NCI-H1930 (cell line): ENCODE data around the gene FGD6.
"Not testable (repeated sequence)": the region's sequence is repeated elsewhere in the genome, so short reads cannot be mapped to it uniquely, and the experiment has no call there.

Experiments used
- DNase-seq, 2 experiments: peaks; one replicate each; lab custom pipeline; 2025; lab: John Stamatoyannopoulos, UW

FGD6 gene

GRCh38 chr12:95205016-95205624 lies 12.1 kb downstream of the FGD6 start:
- DNase-seq: no peak

GRCh38 chr12:95204141-95204866 lies 13.0 kb downstream of the FGD6 start:
- no peak for DNase-seq

- DNase-seq: no peak
Observed at GRCh38 chr12:95203487-95204030, 13.7 kb downstream of the FGD6 start.

- DNase-seq: no peak
Observed at GRCh38 chr12:95202691-95203486, 14.4 kb downstream of the FGD6 start.

GRCh38 chr12:95201056-95201670 lies 16.1 kb downstream of the FGD6 start:
- DNase-seq: no peak

- peak in 1 of 2 experiments; percentile 7 for DNase-seq
Observed at GRCh38 chr12:95200128-95200894, 17.0 kb downstream of the FGD6 start.

- DNase-seq: no peak
Observed at GRCh38 chr12:95198914-95199313, 18.4 kb downstream of the FGD6 start.

- DNase-seq: no peak
Observed at GRCh38 chr12:95197636-95198035, 19.6 kb downstream of the FGD6 start.

GRCh38 chr12:95196875-95197569 lies 20.2 kb downstream of the FGD6 start:
- not testable (repeated sequence) for DNase-seq

- DNase-seq: no peak
Observed at GRCh38 chr12:95195122-95195521, 22.1 kb downstream of the FGD6 start.

- DNase-seq: no peak
Observed at GRCh38 chr12:95193139-95193538, 24.1 kb downstream of the FGD6 start.

GRCh38 chr12:95192271-95192670 lies 25.0 kb downstream of the FGD6 start:
- DNase-seq: no peak

- no peak for DNase-seq
Observed at GRCh38 chr12:95191060-95191696, 26.1 kb downstream of the FGD6 start.

- DNase-seq: no peak
Observed at GRCh38 chr12:95187865-95188415, 29.3 kb downstream of the FGD6 start.

GRCh38 chr12:95185854-95186253 lies 31.4 kb downstream of the FGD6 start:
- no peak for DNase-seq

GRCh38 chr12:95185072-95185471 lies 32.2 kb downstream of the FGD6 start:
- no peak for DNase-seq

- DNase-seq: no peak
Observed at GRCh38 chr12:95184121-95184520, 33.1 kb downstream of the FGD6 start.

GRCh38 chr12:95182868-95183415 lies 34.3 kb downstream of the FGD6 start:
- DNase-seq: no peak

- DNase-seq: no peak
Observed at GRCh38 chr12:95181103-95181502, 36.2 kb downstream of the FGD6 start.

- DNase-seq: no peak
Observed at GRCh38 chr12:95179011-95179410, 38.3 kb downstream of the FGD6 start.
